ENCODE data around the gene ELK4. TPM values are rescaled to one million over a fixed set of nuclear protein-coding genes. Genes with fewer than 3 reads are reported as not detected.

The ELK4 gene
- total RNA-seq, 1 donor from 2014 or later = 20.0 TPM

DNA sequence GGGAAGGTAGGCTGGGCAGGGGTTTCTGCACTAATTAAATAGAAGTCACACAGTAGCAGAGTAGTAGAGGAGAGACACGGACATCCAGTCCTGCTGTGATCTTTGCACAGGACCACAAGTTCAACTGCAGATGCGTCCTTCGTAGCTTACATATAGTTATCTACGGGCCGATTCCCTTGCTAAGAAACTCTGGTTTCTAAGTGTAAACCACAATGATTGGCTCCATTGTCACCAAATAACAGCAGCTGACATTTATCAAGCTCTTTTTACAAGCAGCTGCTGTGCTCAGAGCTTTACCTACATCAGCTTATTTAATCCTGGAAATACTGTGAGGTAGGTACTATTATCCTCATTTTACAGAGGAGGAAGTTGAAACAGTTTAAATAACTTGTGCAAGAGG, 45.4 kb upstream of the ELK4 start:
- H3K4me1 Mint-ChIP-seq (ENCODE audit: low read depth, unreplicated experiment) = peaks cover 10% of the 10 kb centered on the region
- H3K4me3 Mint-ChIP-seq (ENCODE audit: unreplicated experiment) = no peak overlapping the region
- H3K27ac Mint-ChIP-seq (ENCODE audit: unreplicated experiment) = no peak overlapping the region
- DNase-seq = no peak
- H3K9me3 Mint-ChIP-seq (ENCODE audit: unreplicated experiment) = peaks cover 5% of the 10 kb centered on the region
- no peaks in the 10 kb centered on the region for H3K36me3 Mint-ChIP-seq (ENCODE audit: unreplicated experiment)
- H3K27me3 Mint-ChIP-seq (ENCODE audit: unreplicated experiment) = peaks cover 20% of the 10 kb centered on the region
- TF ChIP-seq, protein P1, sequence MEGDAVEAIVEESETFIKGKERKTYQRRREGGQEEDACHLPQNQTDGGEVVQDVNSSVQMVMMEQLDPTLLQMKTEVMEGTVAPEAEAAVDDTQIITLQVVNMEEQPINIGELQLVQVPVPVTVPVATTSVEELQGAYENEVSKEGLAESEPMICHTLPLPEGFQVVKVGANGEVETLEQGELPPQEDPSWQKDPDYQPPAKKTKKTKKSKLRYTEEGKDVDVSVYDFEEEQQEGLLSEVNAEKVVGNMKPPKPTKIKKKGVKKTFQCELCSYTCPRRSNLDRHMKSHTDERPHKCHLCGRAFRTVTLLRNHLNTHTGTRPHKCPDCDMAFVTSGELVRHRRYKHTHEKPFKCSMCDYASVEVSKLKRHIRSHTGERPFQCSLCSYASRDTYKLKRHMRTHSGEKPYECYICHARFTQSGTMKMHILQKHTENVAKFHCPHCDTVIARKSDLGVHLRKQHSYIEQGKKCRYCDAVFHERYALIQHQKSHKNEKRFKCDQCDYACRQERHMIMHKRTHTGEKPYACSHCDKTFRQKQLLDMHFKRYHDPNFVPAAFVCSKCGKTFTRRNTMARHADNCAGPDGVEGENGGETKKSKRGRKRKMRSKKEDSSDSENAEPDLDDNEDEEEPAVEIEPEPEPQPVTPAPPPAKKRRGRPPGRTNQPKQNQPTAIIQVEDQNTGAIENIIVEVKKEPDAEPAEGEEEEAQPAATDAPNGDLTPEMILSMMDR (IDR thresholded peaks at IDR 0.05; ENCODE audit: partially characterized antibody, unreplicated experiment) = no peak

- H3K9me3 Mint-ChIP-seq (ENCODE audit: unreplicated experiment) = peaks cover 5% of the 10 kb centered on the region
- no peaks in the 10 kb centered on the region for H3K36me3 Mint-ChIP-seq (ENCODE audit: unreplicated experiment)
- peaks cover 21% of the 10 kb centered on the region for H3K27me3 Mint-ChIP-seq (ENCODE audit: unreplicated experiment)
- H3K4me3 Mint-ChIP-seq (ENCODE audit: unreplicated experiment) = no peak overlapping the region
- H3K4me1 Mint-ChIP-seq (ENCODE audit: low read depth, unreplicated experiment) = peaks cover 10% of the 10 kb centered on the region
- TF ChIP-seq, protein P1 (IDR thresholded peaks at IDR 0.05; ENCODE audit: partially characterized antibody, unreplicated experiment) = no peak
- no peak for DNase-seq
- no peak overlapping the region for H3K27ac Mint-ChIP-seq (ENCODE audit: unreplicated experiment)
Measured at GRCh38 chr1:205676597-205676996, 44.8 kb upstream of the ELK4 start.

DNA sequence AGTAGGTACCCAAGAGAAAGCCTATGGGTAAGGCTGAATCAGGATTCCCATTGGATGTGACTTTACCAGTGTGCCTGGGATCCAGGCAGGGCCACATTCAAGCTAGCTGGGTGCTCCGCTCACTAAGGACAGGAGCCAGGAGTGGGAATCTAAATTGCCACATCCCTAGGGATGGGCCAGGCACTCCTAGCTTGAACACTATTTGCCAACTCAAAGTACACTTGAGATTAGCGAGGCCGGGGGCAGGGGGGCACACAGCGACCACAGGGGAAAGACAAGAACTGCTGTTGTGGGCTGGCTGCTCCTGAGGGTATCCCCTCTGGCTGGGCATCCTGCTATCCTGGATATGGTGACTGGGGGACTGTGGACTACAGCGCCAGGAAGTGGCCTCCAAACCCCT, 44.2 kb upstream of the ELK4 start:
- Mint-ChIP-seq H3K9me3 (ENCODE audit: unreplicated experiment) (peaks cover 4% of the 10 kb centered on the region), H3K4me3 (ENCODE audit: unreplicated experiment) (no peak overlapping the region), H3K4me1 (ENCODE audit: low read depth, unreplicated experiment) (peaks cover 7% of the 10 kb centered on the region), H3K36me3 (ENCODE audit: unreplicated experiment) (no peaks in the 10 kb centered on the region), H3K27ac (ENCODE audit: unreplicated experiment) (no peak overlapping the region), H3K27me3 (ENCODE audit: unreplicated experiment) (peaks cover 18% of the 10 kb centered on the region)
- no peak for DNase-seq
- TF ChIP-seq, protein P1 (IDR thresholded peaks at IDR 0.05; ENCODE audit: partially characterized antibody, unreplicated experiment) = no peak

GRCh38 chr1:205675247-205675646, 43.4 kb upstream of the ELK4 start:
- Mint-ChIP-seq H3K4me3 (ENCODE audit: unreplicated experiment) (no peak overlapping the region), H3K36me3 (ENCODE audit: unreplicated experiment) (no peaks in the 10 kb centered on the region), H3K9me3 (ENCODE audit: unreplicated experiment) (no peaks in the 10 kb centered on the region), H3K27me3 (ENCODE audit: unreplicated experiment) (peaks cover 15% of the 10 kb centered on the region), H3K27ac (ENCODE audit: unreplicated experiment) (no peak overlapping the region), H3K4me1 (ENCODE audit: low read depth, unreplicated experiment) (peaks cover 4% of the 10 kb centered on the region)
- no peak for DNase-seq
- TF ChIP-seq, protein P1 (IDR thresholded peaks at IDR 0.05; ENCODE audit: partially characterized antibody, unreplicated experiment) = no peak

DNA sequence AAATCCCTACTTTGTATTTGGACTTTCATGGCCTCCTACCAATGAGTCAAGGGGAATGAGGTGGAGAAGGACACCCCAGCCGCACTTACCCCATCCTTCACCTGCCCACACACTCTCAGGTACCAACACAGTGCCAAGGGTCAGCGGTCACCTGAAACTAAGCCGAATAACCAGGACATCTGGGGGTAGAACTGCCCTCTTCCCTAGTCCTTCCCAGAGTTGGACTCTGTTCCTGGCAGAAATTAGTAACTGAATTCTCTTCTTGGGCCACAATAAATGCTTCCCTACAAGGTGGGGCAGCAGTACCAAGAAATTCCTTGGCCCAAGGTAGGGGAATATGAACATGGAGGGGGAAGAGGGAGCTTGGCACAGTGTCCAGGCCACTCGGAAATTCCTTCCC, 41.2 kb upstream of the ELK4 start:
- TF ChIP-seq, protein P1 (IDR thresholded peaks at IDR 0.05; ENCODE audit: partially characterized antibody, unreplicated experiment) = no peak
- Mint-ChIP-seq H3K36me3 (ENCODE audit: unreplicated experiment) (no peaks in the 10 kb centered on the region), H3K27ac (ENCODE audit: unreplicated experiment) (no peak overlapping the region), H3K4me3 (ENCODE audit: unreplicated experiment) (no peak overlapping the region), H3K4me1 (ENCODE audit: low read depth, unreplicated experiment) (peaks cover 2% of the 10 kb centered on the region), H3K9me3 (ENCODE audit: unreplicated experiment) (no peaks in the 10 kb centered on the region), H3K27me3 (ENCODE audit: unreplicated experiment) (peaks cover 14% of the 10 kb centered on the region)
- no peak for DNase-seq
